Spleen (tissue), 11 donors: ENCODE data around the gene PPDPF. TPM values are rescaled to one million over a fixed set of nuclear protein-coding genes. Genes with fewer than 3 reads are reported as not detected.

ENCODE experiments used
- DNase-seq: peaks from one replicate; pipeline ENCODE4 v3.0.0-alpha.2; 2020
- H3K27ac ChIP-seq, 8 donors: fragments of 200-600 bp; sonication (generic) in 7 of 8; 1 replicate in 4 of 8; 2 replicates in 4 of 8; pipeline versions ENCODE4 v1.5.0 to v1.8.0; 2016 to 2021; ENCODE audit warnings: inconsistent platforms in 4 of 8, mild to moderate bottlenecking in 4 of 8, moderate library complexity in 1 of 8
- H3K27me3 ChIP-seq, 7 donors: fragments of 200-600 bp; sonication (generic) in 6 of 7; replicated peaks in 1 of 7; 1 replicate in 4 of 7; 2 replicates in 3 of 7; pipeline versions ENCODE4 v1.5.0 to v1.8.0; 2016 to 2021; ENCODE audit warnings: inconsistent platforms in 3 of 7, mild to moderate bottlenecking in 1 of 7
- H3K36me3 ChIP-seq, 6 donors: fragments of 200-600 bp; sonication (generic) in 5 of 6; 1 replicate in 4 of 6; 2 replicates in 2 of 6; pipeline versions ENCODE4 v1.5.0 to v1.8.0; 2016 to 2021; ENCODE audit warnings: inconsistent platforms in 2 of 6
- H3K4me1 ChIP-seq, 6 donors: fragments of 200-600 bp; sonication (generic) in 5 of 6; 1 replicate in 3 of 6; 2 replicates in 3 of 6; pipeline versions ENCODE4 v1.5.0 to v1.8.0; 2016 to 2021; ENCODE audit warnings: inconsistent platforms in 3 of 6
- H3K4me3 ChIP-seq, 8 donors: fragments of 200-600 bp; sonication (generic) in 7 of 8; 1 replicate in 4 of 8; 2 replicates in 4 of 8; pipeline versions ENCODE4 v1.5.0 to v1.8.0; 2016 to 2021; ENCODE audit warnings: inconsistent platforms in 4 of 8, mild to moderate bottlenecking in 4 of 8, moderate library complexity in 2 of 8
- H3K9me3 ChIP-seq, 8 donors: fragments of 200-600 bp; sonication (generic) in 7 of 8; 1 replicate in 4 of 8; 2 replicates in 4 of 8; pipeline versions ENCODE4 v1.5.0 to v1.8.0; 2016 to 2021; ENCODE audit warnings: inconsistent platforms in 4 of 8
- POLR2A ChIP-seq, 3 donors: fragments of 450-650 bp; IDR thresholded peaks; one replicate each; pipeline ENCODE4 v1.5.1; 2017; ENCODE audit warnings: antibody characterized with exemption in 3 of 3, mild to moderate bottlenecking in 1 of 3
- POLR2AphosphoS5 ChIP-seq, 3 donors: sonication (generic); formaldehyde crosslinking; IDR thresholded peaks; one replicate each; pipeline ENCODE4 v1.5.1; 2017; ENCODE audit warnings: antibody characterized with exemption in 3 of 3
- WGBS, 5 donors: extraction: QIAGEN DNeasy Blood & Tissue Kit in 3 of 5; methylation state at CpG; one replicate each; pipeline versions ENCODE4 v1.1.5 to v1.1.7; 2013 to 2018; 5-methylcytosine and 5-hydroxymethylcytosine counted together
- intact Hi-C: fragments of 100-400 bp; cut with DNase I; formaldehyde crosslinking; loops from one replicate; pipeline ENCODE4 v1.15.0; 2023; ENCODE audit warnings: low total_unique reads
- polyA plus RNA-seq, 3 donors: library from polyadenylated mRNA; stranded (reverse); fragments of 200-250 nt; gene quantifications; one replicate each; pipeline ENCODE4 v1.2.1, GENCODE V29; 2013
- total RNA-seq, 7 donors: library from RNA; depleted of rRNA in 3 of 7; stranded (reverse); fragments of >200 nt in 3 of 7; fragmentation: NEBNext Ultra II Directional in 4 of 7; extraction: Animal tissue kit (Norgen Biotek cat#: 25700) in 4 of 7; gene quantifications; one replicate each; pipeline versions ENCODE4 v1.1.0 to v1.2.1, GENCODE V29; 2016 to 2021
- TF ChIP-seq, protein P1 (sequence below), 11 experiments: fragments of 200-600 bp in 7 of 11; fragments of 450-650 bp in 4 of 11; sonication (generic) in 4 of 11; IDR thresholded peaks in 8 of 11; conservative IDR thresholded peaks in 3 of 11; 1 replicate in 7 of 11; 2 replicates in 4 of 11; pipeline versions ENCODE4 v1.4.0 to v1.8.0; 2016 to 2021; ENCODE audit warnings: antibody characterized with exemption in 11 of 11, inconsistent platforms in 4 of 11, mild to moderate bottlenecking in 1 of 11
- donor health status: healthy with polysubstance abuse.
- donor health status: DM: no; HTN: no; CAD: no; lungs with moderate emphysema.
- donor health status: DM: no; HTN: no; CAD: no.
- donor health status: Bipolar disorder and iron deficiency.
- donor health status: healthy.
- donor health status: DM: no; HTN: no; CAD: no.
- donor health status: DM: yes; HTN: yes; CAD: no.

Gene PPDPF
- total and polyA plus RNA-seq, 10 donors, result 68.8 to 275 (median 124) TPM

DNA sequence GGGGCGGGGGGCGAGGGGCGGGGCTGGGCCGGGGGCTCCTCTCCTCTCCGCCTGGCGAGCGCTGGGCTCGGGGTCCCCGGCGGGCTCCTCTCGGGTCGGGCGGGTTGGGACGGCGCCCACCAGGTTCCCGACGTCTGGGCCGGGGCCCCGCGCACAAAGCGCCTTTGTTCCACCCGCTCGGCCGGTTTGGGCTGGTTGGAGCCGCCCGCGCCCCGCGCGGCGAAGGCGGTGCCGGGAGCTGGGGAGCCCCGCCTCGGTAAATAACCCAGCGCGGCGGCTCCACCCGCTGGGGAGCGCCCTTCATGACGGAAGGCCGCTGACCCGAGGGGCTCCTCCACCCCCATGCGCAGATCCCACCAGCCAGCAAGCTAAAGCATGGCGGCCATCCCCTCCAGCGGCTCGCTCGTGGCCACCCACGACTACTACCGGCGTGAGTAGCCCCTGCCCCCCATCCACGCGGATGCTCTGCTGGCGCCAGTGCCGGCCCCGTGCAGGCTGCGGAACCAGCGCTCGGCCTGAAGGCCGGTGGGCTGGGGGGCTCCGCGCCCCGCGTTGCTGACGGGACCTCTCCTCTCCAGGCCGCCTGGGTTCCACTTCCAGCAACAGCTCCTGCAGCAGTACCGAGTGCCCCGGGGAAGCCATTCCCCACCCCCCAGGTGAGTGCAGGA, 503 bp downstream of the PPDPF start:
- Histone ChIP-seq H3K4me1 (peaks cover 14 to 49% (median 33%) of the 10 kb centered on the region in 6 donors), H3K9me3 (peaks cover 0 to 12% (median 8%) of the 10 kb centered on the region in 8 donors), H3K27ac (peak overlapping the region; percentile 81 to 96 (median 94)), H3K36me3 (peaks cover 0 to 25% (median 8%) of the 10 kb centered on the region in 6 donors), H3K27me3 (peaks cover 0 to 23% (median 0%) of the 10 kb centered on the region in 7 donors), H3K4me3 (peak overlapping the region; percentile 78 to 97 (median 88))
- TF ChIP-seq, protein P1, sequence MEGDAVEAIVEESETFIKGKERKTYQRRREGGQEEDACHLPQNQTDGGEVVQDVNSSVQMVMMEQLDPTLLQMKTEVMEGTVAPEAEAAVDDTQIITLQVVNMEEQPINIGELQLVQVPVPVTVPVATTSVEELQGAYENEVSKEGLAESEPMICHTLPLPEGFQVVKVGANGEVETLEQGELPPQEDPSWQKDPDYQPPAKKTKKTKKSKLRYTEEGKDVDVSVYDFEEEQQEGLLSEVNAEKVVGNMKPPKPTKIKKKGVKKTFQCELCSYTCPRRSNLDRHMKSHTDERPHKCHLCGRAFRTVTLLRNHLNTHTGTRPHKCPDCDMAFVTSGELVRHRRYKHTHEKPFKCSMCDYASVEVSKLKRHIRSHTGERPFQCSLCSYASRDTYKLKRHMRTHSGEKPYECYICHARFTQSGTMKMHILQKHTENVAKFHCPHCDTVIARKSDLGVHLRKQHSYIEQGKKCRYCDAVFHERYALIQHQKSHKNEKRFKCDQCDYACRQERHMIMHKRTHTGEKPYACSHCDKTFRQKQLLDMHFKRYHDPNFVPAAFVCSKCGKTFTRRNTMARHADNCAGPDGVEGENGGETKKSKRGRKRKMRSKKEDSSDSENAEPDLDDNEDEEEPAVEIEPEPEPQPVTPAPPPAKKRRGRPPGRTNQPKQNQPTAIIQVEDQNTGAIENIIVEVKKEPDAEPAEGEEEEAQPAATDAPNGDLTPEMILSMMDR (IDR thresholded peaks at IDR 0.05 in 8 of 11, conservative IDR thresholded peaks at IDR 0.05 in 3 of 11), result peak in 1 of 11 experiments; percentile 26
- TF ChIP-seq POLR2AphosphoS5 (IDR thresholded peaks at IDR 0.05) (no peak), POLR2A (IDR thresholded peaks at IDR 0.05) (no peak)
- peak; percentile 94 for DNase-seq
- WGBS, 5 donors, result 0 to 9% (median 3%) methylated on average over 9 to 68 of the region's 68 CpGs
- intact Hi-C loops, result no loop called here

DNA sequence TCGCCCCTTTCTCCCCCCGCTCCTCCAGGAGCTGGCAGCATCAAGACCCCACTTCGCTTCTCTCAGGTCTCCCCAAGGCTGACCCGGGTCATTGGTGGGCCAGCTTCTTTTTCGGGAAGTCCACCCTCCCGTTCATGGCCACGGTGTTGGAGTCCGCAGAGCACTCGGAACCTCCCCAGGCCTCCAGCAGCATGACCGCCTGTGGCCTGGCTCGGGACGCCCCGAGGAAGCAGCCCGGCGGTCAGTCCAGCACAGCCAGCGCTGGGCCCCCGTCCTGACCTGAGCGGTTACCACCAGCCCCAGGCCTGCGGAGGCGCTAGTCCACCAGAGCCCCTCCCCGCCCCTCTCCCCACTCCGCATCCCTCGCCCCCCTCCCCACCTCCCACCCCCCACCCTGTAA, 1.0 kb downstream of the PPDPF start:
- intact Hi-C loops, result no loop called here
- peak overlapping the region in 3 of 8 donors; percentile 92 to 96 (median 94) for H3K27ac ChIP-seq
- peaks cover 0 to 12% (median 8%) of the 10 kb centered on the region in 8 donors for H3K9me3 ChIP-seq
- H3K4me3 ChIP-seq, result peak overlapping the region; percentile 78 to 97 (median 88)
- H3K36me3 ChIP-seq, result peaks cover 0 to 25% (median 8%) of the 10 kb centered on the region in 6 donors
- peaks cover 0 to 23% (median 0%) of the 10 kb centered on the region in 7 donors for H3K27me3 ChIP-seq
- WGBS, 5 donors, result 45 to 73% (median 65%) methylated on average over 14 to 23 of the region's 23 CpGs
- peaks cover 14 to 54% (median 33%) of the 10 kb centered on the region in 6 donors for H3K4me1 ChIP-seq
- TF ChIP-seq POLR2AphosphoS5 (IDR thresholded peaks at IDR 0.05), result no peak
- no peak for TF ChIP-seq POLR2A (IDR thresholded peaks at IDR 0.05)
- TF ChIP-seq, protein P1 (IDR thresholded peaks at IDR 0.05 in 8 of 11, conservative IDR thresholded peaks at IDR 0.05 in 3 of 11), result no peak
- DNase-seq, result peak; percentile 82

DNA sequence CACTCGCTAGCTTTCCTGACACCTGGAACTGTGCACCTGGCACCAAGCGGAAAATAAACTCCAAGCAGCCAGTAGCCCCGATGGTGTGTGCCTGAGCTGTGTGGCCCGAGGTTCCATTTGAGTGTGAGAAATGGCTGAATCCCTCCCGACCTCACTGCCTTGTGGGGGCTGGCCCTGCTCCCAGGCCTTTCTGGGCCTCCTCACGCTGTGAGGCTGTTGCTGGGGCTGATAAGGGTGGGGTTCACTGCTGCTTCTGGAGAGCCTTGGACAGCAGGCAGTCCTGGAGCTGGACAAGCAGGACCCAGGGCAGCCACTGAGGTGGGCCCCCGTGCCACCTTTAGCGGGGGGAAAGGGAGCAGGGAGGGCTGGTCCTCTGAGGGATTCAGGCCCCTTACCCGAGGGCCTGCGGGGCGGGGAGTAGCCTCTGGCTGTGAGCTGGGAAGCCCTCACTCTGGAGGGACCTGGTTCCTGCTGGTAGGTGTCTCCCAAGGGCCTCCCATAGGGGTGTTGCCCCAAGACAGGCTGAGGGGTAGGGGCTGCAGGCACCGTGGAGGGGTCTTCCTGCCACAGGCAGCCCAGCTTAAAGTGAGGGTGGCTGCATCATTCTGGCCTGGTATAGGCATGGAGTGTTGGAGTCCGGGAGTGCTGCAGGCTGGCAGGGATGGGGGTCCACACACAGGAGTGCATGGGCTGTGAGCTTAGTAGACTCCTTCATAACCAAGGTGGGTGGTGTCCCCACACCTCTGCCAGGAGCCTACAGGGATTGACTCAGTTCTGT, 1.7 kb downstream of the PPDPF start:
- DNase-seq, result peak; percentile 73
- peak overlapping the region in 3 of 8 donors; percentile 85 to 97 (median 90) for H3K4me3 ChIP-seq
- H3K27ac ChIP-seq, result no peak overlapping the region
- H3K27me3 ChIP-seq, result peaks cover 0 to 23% (median 0%) of the 10 kb centered on the region in 7 donors
- H3K9me3 ChIP-seq, result peaks cover 0 to 12% (median 8%) of the 10 kb centered on the region in 8 donors
- peaks cover 0 to 25% (median 8%) of the 10 kb centered on the region in 6 donors for H3K36me3 ChIP-seq
- peaks cover 14 to 54% (median 33%) of the 10 kb centered on the region in 6 donors for H3K4me1 ChIP-seq
- WGBS, 5 donors, result 82 to 90% (median 88%) methylated on average over 11 to 13 of the region's 13 CpGs
- TF ChIP-seq, protein P1 (IDR thresholded peaks at IDR 0.05 in 8 of 11, conservative IDR thresholded peaks at IDR 0.05 in 3 of 11), result no peak
- TF ChIP-seq POLR2A (IDR thresholded peaks at IDR 0.05) (no peak), POLR2AphosphoS5 (IDR thresholded peaks at IDR 0.05) (no peak)
- intact Hi-C loops, result no loop called here
